HEK293 (cell line): ENCODE results near the gene TMUB1.

ENCODE experiments used
- CTCF ChIA-PET: fragments of 350-600 bp; formaldehyde crosslinking; extraction: SDS; loops from one replicate; lab custom pipeline; 2021; ENCODE audit warnings: antibody characterized with exemption; lab: Yijun Ruan, JAX
- POLR2A ChIA-PET: fragments of 300-600 bp; formaldehyde crosslinking; extraction: SDS; loops from one replicate; lab custom pipeline; 2020; ENCODE audit warnings: antibody characterized with exemption, inconsistent platforms; lab: Yijun Ruan, JAX
- H3K27ac ChIP-seq: fragments of 200-500 bp; sonication (Bioruptor generic); 2 replicates; pipeline ENCODE4 v1.5.1; 2014; ENCODE audit warnings: low read depth, low read length, control low read depth, inconsistent platforms; ENCODE audit errors: extremely low read depth
- H3K36me3 ChIP-seq, 2 experiments: fragments of 200-500 bp in 1 of 2; sonication (Bioruptor generic) in 1 of 2; 1 replicate in 1 of 2; 2 replicates in 1 of 2; pipeline ENCODE4 v1.5.1; 2014 to 2017; ENCODE audit warnings: inconsistent platforms in 2 of 2, low read length in 2 of 2; ENCODE audit not compliant: control insufficient read depth in 2 of 2, insufficient read depth in 1 of 2
- H3K4me1 ChIP-seq: fragments of 200-500 bp; sonication (Bioruptor generic); 2 replicates; pipeline ENCODE4 v1.5.1; 2014; ENCODE audit warnings: mild to moderate bottlenecking, low read length, inconsistent platforms; ENCODE audit not compliant: control insufficient read depth, insufficient read depth
- H3K4me3 ChIP-seq: 2 replicates; pipeline ENCODE4 v1.5.1; 2011; ENCODE audit warnings: low read depth, mild to moderate bottlenecking, control low read depth, low read length, moderate library complexity
- H3K9me3 ChIP-seq: fragments of 200-500 bp; sonication (Bioruptor generic); 2 replicates; pipeline ENCODE4 v1.5.1; 2014; ENCODE audit warnings: low read depth, low read length, inconsistent platforms; ENCODE audit not compliant: control insufficient read depth, insufficient read depth
- GLI4 ChIP-seq: fragments of 450-650 bp; formaldehyde crosslinking; IDR thresholded peaks from 2 replicates; pipeline ENCODE4 v1.5.1; 2016; ENCODE audit warnings: missing biosample characterization, missing genetic modification characterization
- ZNF202 ChIP-seq: fragments of 450-650 bp; formaldehyde crosslinking; IDR thresholded peaks from 2 replicates; pipeline ENCODE4 v1.5.1; 2016; ENCODE audit warnings: missing biosample characterization, missing genetic modification characterization, borderline replicate concordance
- ZNF211 ChIP-seq: fragments of 450-650 bp; formaldehyde crosslinking; IDR thresholded peaks from 2 replicates; pipeline ENCODE4 v1.5.1; 2016; ENCODE audit warnings: low read depth, missing biosample characterization, missing genetic modification characterization
- ZNF214 ChIP-seq: fragments of 450-650 bp; formaldehyde crosslinking; IDR thresholded peaks from 2 replicates; pipeline ENCODE4 v1.5.1; 2017; ENCODE audit warnings: missing biosample characterization, mild to moderate bottlenecking, missing genetic modification characterization, borderline replicate concordance
- ZNF426 ChIP-seq: fragments of 450-650 bp; formaldehyde crosslinking; IDR thresholded peaks from 2 replicates; pipeline ENCODE4 v1.5.1; 2017; ENCODE audit warnings: missing biosample characterization, missing genetic modification characterization, mild to moderate bottlenecking, inconsistent platforms, moderate library complexity
- ZNF530 ChIP-seq: fragments of 450-650 bp; formaldehyde crosslinking; IDR thresholded peaks from 2 replicates; pipeline ENCODE4 v1.5.1; 2016; ENCODE audit warnings: low read depth, missing biosample characterization, missing genetic modification characterization
- ZNF544 ChIP-seq: fragments of 450-650 bp; formaldehyde crosslinking; IDR thresholded peaks from 2 replicates; pipeline ENCODE4 v1.5.0; 2017; ENCODE audit warnings: missing biosample characterization, missing genetic modification characterization
- ZNF549 ChIP-seq: fragments of 450-650 bp; IDR thresholded peaks from 2 replicates; pipeline ENCODE4 v1.5.1; 2018; ENCODE audit warnings: missing biosample characterization, missing genetic modification characterization, mild to moderate bottlenecking, inconsistent platforms, moderate library complexity
- ZNF629 ChIP-seq: fragments of 450-650 bp; formaldehyde crosslinking; IDR thresholded peaks from 2 replicates; pipeline ENCODE4 v1.5.1; 2017; ENCODE audit warnings: missing biosample characterization, missing genetic modification characterization
- ZNF747 ChIP-seq: fragments of 450-650 bp; formaldehyde crosslinking; IDR thresholded peaks from 2 replicates; pipeline ENCODE4 v1.5.1; 2016; ENCODE audit warnings: missing biosample characterization, missing genetic modification characterization
- ZNF792 ChIP-seq: fragments of 450-650 bp; formaldehyde crosslinking; IDR thresholded peaks from 2 replicates; pipeline ENCODE4 v1.5.1; 2016; ENCODE audit warnings: missing biosample characterization, missing genetic modification characterization
- TF ChIP-seq, protein P1 (sequence below): fragments of 450-650 bp; formaldehyde crosslinking; IDR thresholded peaks from 2 replicates; pipeline ENCODE4 v1.5.1; 2016; ENCODE audit warnings: missing biosample characterization, missing genetic modification characterization
- TF ChIP-seq, protein P2 (sequence below): fragments of 450-650 bp; formaldehyde crosslinking; IDR thresholded peaks from 2 replicates; pipeline ENCODE4; 2016; ENCODE audit warnings: missing biosample characterization, missing genetic modification characterization
- TF ChIP-seq, protein P3 (sequence below): fragments of 450-650 bp; formaldehyde crosslinking; IDR thresholded peaks from 2 replicates; pipeline ENCODE4 v1.5.1; 2016; ENCODE audit warnings: missing biosample characterization, missing genetic modification characterization
- TF ChIP-seq, protein P4 (sequence below): fragments of 450-650 bp; formaldehyde crosslinking; IDR thresholded peaks from 2 replicates; pipeline ENCODE4 v1.5.1; 2017; ENCODE audit warnings: missing biosample characterization, missing genetic modification characterization

TMUB1 gene

DNA sequence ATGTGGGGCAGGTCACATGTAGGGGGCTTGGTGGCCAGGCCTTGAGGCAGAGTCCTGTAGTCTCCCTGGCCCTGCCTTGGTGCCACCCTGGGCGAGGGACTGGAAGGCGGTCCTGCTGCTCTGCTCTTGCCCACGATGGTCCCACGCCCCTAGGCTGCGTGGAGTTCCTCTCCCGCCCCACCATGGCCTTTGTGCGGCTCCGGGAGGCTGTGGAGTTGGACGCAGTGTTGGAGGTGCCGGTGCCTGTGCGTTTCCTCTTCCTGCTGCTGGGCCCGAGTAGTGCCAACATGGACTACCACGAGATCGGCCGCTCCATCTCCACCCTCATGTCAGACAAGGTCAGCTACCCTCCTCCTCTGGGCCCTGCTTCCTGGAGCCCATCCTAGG is 12.7 kb downstream of the TMUB1 start:
- ChIA-PET POLR2A (interaction anchor here (0.5 to 1.1 kb wide), 2 partner anchors 8 to 93 kb away, joined by 4 to 6 read pairs; no protein-coding TSS in a partner anchor), CTCF (no interaction called here)
- Histone ChIP-seq H3K4me3 (no peak overlapping the region), H3K27ac (no peak overlapping the region), H3K36me3 (peaks cover 18 to 87% of the 10 kb centered on the region in 2 experiments), H3K9me3 (no peaks in the 10 kb centered on the region), H3K4me1 (no peaks in the 10 kb centered on the region)
- TF ChIP-seq ZNF544 (tag by site-specific recombination), result no peak
- TF ChIP-seq, protein P1, sequence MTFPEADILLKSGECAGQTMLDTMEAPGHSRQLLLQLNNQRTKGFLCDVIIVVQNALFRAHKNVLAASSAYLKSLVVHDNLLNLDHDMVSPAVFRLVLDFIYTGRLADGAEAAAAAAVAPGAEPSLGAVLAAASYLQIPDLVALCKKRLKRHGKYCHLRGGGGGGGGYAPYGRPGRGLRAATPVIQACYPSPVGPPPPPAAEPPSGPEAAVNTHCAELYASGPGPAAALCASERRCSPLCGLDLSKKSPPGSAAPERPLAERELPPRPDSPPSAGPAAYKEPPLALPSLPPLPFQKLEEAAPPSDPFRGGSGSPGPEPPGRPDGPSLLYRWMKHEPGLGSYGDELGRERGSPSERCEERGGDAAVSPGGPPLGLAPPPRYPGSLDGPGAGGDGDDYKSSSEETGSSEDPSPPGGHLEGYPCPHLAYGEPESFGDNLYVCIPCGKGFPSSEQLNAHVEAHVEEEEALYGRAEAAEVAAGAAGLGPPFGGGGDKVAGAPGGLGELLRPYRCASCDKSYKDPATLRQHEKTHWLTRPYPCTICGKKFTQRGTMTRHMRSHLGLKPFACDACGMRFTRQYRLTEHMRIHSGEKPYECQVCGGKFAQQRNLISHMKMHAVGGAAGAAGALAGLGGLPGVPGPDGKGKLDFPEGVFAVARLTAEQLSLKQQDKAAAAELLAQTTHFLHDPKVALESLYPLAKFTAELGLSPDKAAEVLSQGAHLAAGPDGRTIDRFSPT (tag by site-specific recombination), result 0 out of 2 replicates have a peak, but pooled peaks have one; percentile 19

DNA sequence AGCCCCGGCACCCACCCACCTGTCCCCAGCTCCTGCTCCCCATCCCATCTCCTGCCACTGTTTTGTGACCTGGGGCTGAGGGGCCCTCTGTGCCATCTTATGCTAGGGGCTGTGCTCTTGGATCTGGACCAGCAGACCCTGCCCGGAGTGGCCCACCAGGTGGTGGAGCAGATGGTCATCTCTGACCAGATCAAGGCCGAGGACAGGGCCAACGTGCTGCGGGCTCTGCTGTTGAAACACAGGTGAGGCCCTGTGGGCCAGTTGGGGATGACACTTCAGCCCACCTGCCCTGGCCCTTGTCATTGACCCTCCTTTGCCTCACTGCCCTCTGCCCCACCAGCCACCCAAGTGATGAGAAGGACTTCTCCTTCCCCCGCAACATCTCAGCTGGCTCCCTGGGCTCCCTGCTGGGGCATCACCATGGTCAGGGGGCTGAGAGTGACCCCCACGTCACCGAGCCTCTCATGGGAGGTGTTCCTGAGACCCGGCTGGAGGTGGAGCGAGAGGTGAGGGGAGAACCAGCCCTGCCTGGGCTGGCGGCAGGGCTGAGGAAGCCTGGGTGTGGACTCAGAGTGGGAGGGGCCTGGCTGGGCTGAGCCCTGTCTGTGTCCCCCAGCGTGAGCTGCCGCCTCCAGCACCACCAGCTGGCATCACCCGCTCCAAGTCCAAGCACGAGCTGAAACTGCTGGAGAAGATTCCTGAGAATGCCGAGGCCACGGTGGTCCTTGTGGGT is 13.3 kb downstream of the TMUB1 start:
- no peak overlapping the region for H3K4me3 ChIP-seq
- POLR2A ChIA-PET, result interaction anchor here (0.5 to 1.1 kb wide), 2 partner anchors 7 to 92 kb away, joined by 4 to 6 read pairs; no protein-coding TSS in a partner anchor
- no peak overlapping the region for H3K27ac ChIP-seq
- H3K9me3 ChIP-seq, result no peaks in the 10 kb centered on the region
- CTCF ChIA-PET, result interaction anchor here (1.0 kb wide), 1 partner anchor 52 kb away, joined by 4 read pairs; no protein-coding TSS in a partner anchor
- TF ChIP-seq ZNF426 (tag by site-specific recombination) (no peak), GLI4 (tag by site-specific recombination) (no peak), ZNF629 (tag by site-specific recombination) (no peak), ZNF214 (no peak), ZNF211 (tag by site-specific recombination) (no peak), ZNF549 (tag by site-specific recombination) (no peak), ZNF202 (tag by site-specific recombination) (no peak), ZNF747 (tag by site-specific recombination) (no peak), ZNF792 (tag by site-specific recombination) (no peak), ZNF530 (tag by site-specific recombination) (no peak)
- TF ChIP-seq, protein P2, sequence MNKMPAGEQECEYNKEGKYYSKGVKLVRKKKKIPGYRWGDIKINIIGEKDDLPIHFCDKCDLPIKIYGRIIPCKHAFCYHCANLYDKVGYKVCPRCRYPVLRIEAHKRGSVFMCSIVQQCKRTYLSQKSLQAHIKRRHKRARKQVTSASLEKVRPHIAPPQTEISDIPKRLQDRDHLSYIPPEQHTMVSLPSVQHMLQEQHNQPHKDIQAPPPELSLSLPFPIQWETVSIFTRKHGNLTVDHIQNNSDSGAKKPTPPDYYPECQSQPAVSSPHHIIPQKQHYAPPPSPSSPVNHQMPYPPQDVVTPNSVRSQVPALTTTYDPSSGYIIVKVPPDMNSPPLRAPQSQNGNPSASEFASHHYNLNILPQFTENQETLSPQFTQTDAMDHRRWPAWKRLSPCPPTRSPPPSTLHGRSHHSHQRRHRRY (tag by site-specific recombination), result no peak
- TF ChIP-seq, protein P1 (tag by site-specific recombination), result no peak
- TF ChIP-seq, protein P3, sequence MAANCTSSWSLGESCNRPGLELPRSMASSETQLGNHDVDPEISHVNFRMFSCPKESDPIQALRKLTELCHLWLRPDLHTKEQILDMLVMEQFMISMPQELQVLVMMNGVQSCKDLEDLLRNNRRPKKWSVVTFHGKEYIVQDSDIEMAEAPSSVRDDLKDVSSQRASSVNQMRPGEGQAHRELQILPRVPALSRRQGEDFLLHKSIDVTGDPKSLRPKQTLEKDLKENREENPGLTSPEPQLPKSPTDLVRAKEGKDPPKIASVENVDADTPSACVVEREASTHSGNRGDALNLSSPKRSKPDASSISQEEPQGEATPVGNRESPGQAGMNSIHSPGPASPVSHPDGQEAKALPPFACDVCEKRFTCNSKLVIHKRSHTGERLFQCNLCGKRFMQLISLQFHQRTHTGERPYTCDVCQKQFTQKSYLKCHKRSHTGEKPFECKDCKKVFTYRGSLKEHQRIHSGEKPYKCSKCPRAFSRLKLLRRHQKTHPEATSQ (tag by site-specific recombination), result no peak
- TF ChIP-seq, protein P4, sequence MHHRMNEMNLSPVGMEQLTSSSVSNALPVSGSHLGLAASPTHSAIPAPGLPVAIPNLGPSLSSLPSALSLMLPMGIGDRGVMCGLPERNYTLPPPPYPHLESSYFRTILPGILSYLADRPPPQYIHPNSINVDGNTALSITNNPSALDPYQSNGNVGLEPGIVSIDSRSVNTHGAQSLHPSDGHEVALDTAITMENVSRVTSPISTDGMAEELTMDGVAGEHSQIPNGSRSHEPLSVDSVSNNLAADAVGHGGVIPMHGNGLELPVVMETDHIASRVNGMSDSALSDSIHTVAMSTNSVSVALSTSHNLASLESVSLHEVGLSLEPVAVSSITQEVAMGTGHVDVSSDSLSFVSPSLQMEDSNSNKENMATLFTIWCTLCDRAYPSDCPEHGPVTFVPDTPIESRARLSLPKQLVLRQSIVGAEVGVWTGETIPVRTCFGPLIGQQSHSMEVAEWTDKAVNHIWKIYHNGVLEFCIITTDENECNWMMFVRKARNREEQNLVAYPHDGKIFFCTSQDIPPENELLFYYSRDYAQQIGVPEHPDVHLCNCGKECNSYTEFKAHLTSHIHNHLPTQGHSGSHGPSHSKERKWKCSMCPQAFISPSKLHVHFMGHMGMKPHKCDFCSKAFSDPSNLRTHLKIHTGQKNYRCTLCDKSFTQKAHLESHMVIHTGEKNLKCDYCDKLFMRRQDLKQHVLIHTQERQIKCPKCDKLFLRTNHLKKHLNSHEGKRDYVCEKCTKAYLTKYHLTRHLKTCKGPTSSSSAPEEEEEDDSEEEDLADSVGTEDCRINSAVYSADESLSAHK (tag by site-specific recombination), result no peak
- TF ChIP-seq, all 188 proteins: peak for 0
- Histone ChIP-seq H3K4me1 (no peaks in the 10 kb centered on the region), H3K36me3 (peaks cover 18 to 87% of the 10 kb centered on the region in 2 experiments)
